GM21529 (cell line): ENCODE data around the gene PCDHGB6.
"Not testable (repeated sequence)": the region's sequence is repeated elsewhere in the genome, so short reads cannot be mapped to it uniquely, and the experiment has no call there.

Source experiments
- ATAC-seq: cut with Tn5 transposase; IDR thresholded peaks from one replicate; pipeline ENCODE4 v1.9.1; 2021; ENCODE audit not compliant: unreplicated experiment

The PCDHGB6 gene

GRCh38 chr5:141417494-141418172 lies 9.8 kb downstream of the PCDHGB6 start, which contains the start of gene PCDHGB7:
TSS of gene PCDHGB7 (plus strand) at chr5:141417677. CDS start at chr5:141417860, 183 bp downstream.
- peak; percentile 73 for ATAC-seq

DNA sequence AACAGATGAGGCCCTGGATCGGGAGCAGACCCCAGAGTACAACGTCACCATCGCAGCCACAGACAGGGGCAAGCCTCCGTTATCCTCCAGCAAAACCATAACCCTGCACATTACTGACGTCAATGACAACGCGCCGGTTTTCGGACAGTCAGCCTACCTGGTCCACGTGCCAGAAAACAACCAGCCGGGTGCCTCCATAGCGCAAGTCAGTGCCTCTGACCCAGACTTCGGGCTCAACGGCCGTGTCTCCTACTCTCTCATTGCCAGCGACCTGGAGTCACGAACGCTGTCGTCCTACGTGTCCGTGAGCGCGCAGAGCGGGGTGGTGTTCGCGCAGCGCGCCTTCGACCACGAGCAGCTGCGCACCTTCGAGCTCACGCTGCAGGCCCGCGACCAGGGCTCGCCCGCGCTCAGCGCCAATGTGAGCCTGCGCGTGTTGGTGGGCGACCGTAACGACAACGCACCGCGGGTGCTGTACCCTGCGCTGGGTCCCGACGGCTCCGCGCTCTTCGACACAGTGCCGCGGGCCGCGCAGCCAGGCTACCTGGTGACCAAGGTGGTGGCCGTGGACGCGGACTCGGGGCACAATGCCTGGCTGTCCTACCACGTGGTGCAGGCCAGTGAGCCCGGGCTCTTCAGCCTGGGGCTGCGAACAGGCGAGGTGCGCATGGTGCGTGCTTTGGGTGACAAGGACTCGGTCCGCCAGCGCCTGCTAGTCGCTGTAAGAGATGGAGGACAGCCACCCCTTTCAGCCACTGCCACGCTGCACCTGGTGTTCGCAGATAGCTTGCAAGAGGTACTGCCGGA lies 11.5 kb downstream of the PCDHGB6 start:
- ATAC-seq: no peak

DNA sequence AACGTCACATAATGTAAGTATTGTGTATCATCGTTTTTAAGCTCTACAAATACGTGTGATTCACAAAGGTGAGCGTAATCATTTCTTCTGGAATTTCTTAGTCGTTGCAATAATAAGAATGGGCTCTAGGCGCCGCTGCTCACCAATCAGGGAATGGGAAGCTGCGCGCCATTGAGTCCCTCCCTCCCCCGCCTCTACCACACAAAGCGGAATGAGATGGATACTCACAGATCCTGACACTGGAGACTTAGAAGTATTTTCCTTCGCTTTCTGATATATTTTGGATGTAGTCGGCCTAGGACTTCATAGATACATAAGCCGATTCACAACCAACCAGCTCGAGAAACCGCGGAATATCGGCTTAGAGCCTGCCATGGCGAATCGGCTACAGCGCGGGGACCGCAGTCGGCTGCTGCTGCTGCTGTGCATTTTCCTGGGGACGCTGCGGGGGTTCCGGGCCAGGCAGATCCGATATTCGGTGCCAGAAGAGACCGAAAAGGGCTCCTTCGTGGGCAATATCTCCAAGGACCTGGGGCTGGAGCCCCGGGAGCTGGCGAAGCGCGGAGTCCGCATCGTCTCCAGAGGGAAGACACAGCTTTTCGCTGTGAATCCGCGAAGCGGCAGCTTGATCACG lies 13.2 kb downstream of the PCDHGB6 start, which contains the start of gene PCDHGA11:
PCDHGA11 (plus strand) TSS at position 197 of the 634 bp plus-strand sequence; CDS start at position 374, 177 bp downstream.
- ATAC-seq: no peak

- ATAC-seq: no peak
Observed at GRCh38 chr5:141421489-141421855, 13.7 kb downstream of the PCDHGB6 start.

DNA sequence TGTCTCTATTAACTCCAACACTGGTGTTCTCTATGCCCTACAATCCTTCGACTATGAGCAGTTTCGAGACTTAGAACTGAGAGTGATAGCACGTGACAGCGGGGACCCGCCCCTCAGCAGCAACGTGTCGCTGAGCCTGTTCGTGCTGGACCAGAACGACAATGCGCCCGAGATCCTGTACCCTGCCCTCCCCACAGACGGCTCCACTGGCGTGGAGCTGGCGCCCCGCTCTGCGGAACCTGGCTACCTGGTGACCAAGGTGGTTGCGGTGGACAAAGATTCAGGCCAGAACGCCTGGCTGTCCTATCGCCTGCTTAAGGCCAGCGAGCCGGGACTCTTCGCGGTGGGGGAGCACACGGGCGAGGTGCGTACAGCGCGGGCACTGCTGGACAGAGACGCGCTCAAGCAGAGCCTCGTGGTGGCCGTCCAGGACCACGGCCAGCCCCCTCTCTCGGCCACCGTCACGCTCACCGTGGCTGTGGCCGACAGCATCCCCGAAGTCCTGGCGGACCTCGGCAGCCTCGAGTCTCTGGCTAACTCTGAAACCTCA lies 15.0 kb downstream of the PCDHGB6 start:
- no peak for ATAC-seq

DNA sequence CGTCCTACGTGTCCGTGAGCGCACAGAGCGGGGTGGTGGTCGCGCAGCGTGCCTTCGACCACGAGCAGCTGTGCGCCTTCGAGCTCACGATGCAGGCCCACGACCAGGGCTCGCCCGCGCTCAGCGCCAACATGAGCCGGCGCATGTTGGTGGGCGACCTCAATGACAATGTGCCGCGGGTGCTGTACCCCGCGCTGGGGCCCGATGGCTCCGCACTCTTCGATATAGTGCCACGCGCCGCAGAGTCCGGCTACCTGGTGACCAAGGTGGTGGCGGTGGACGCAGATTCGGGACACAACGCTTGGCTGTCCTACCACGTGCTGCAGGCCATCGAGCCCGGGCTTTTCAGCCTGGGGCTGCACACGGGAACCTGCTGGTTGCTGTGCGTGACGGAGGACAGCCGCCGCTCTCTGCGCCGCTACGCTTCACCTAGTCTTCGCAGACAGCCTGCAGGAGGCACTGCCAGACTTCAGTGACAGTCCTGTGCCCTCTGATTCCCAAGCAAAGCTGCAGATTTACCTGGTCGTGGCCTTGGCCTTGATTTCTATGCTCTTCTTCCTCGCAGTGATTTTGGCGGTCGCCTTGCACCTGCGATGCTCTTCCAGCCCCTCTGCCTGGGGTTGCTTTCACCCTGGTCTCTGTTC lies 20.1 kb downstream of the PCDHGB6 start:
- no peak for ATAC-seq

DNA sequence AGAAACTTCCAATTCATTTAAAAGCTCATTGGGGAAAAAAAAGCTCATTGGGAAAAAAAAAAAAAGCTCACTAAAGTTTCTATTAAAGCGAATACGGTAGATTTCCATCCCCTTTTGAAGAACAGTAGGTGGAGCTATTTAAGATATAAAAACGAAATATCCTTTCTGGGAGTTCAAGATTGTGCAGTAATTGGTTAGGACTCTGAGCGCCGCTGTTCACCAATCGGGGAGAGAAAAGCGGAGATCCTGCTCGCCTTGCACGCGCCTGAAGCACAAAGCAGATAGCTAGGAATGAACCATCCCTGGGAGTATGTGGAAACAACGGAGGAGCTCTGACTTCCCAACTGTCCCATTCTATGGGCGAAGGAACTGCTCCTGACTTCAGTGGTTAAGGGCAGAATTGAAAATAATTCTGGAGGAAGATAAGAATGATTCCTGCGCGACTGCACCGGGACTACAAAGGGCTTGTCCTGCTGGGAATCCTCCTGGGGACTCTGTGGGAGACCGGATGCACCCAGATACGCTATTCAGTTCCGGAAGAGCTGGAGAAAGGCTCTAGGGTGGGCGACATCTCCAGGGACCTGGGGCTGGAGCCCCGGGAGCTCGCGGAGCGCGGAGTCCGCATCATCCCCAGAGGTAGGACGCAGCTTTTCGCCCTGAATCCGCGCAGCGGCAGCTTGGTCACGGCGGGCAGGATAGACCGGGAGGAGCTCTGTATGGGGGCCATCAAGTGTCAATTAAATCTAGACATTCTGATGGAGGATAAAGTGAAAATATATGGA lies 22.7 kb downstream of the PCDHGB6 start, which contains the start of gene PCDHGA12:
PCDHGA12 (plus strand) TSS at position 176 of the 782 bp plus-strand sequence; CDS start at position 429, 253 bp downstream.
- peak; percentile 93 for ATAC-seq

- peak; percentile 32 for ATAC-seq
Observed at GRCh38 chr5:141431286-141431685, 23.5 kb downstream of the PCDHGB6 start.

- ATAC-seq: not testable (repeated sequence)
Observed at GRCh38 chr5:141432308-141432707, 24.5 kb downstream of the PCDHGB6 start.

DNA sequence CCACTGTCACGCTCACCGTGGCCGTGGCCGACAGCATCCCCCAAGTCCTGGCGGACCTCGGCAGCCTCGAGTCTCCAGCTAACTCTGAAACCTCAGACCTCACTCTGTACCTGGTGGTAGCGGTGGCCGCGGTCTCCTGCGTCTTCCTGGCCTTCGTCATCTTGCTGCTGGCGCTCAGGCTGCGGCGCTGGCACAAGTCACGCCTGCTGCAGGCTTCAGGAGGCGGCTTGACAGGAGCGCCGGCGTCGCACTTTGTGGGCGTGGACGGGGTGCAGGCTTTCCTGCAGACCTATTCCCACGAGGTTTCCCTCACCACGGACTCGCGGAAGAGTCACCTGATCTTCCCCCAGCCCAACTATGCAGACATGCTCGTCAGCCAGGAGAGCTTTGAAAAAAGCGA lies 24.9 kb downstream of the PCDHGB6 start:
- not testable (repeated sequence) for ATAC-seq

GRCh38 chr5:141434006-141434405 lies 26.2 kb downstream of the PCDHGB6 start:
- no peak for ATAC-seq

- no peak for ATAC-seq
Observed at GRCh38 chr5:141437221-141437620, 29.4 kb downstream of the PCDHGB6 start.

- ATAC-seq: no peak
Observed at GRCh38 chr5:141439411-141440141, 31.8 kb downstream of the PCDHGB6 start.

DNA sequence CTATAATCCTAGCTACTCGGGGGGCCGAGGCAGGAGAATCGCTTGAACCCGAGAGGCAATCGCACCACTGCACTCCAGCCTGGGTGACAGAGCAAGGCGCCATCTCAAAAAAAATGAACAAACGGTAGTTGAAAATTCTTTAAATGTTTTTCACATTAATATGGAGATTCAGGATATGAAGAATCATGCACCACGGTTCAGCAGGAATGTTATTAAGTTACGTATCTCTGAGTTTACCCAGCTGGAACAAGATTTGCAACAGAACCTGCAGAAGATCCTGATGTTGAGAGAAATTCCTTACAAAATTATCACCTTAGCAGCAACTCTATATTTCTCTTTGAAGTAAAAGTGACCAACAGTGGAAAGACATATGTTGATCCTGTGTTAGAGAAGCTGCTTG lies 32.5 kb downstream of the PCDHGB6 start:
- no peak for ATAC-seq

GRCh38 chr5:141441571-141442170 lies 33.9 kb downstream of the PCDHGB6 start:
- ATAC-seq: no peak
